Activated gamma-delta T cell treated with anti-CD3 and anti-CD28 coated beads, Interleukin-2, amount 50 U/mL, for 16 hours (primary cell): Measurements from ENCODE around the gene ANGPTL7.
"Not testable (repeated sequence)": the region's sequence is repeated elsewhere in the genome, so short reads cannot be mapped to it uniquely, and the experiment has no call there.

Experiments
- DNase-seq: peaks from one replicate; pipeline ENCODE4 v3.0.0-alpha.2; 2020; ENCODE audit warnings: low read depth

The ANGPTL7 gene

DNA sequence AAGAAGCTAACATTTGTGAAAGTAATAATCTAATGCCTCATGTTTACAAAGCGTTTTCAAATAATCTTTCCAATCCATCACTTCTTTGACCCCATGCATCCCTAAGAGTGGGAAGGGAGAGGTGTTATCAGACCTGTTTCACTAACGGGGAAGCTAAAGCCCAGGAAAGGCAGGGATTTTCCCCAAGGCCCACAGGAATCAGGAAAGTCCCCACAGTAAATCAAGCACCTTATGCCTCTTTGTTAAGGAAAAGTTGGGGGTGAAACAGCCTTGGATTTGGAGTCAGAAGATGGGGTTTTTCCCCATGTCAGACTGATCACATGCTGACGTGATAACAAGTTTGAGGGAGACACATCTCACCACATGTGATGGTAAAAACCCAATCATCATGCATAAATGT, 20.0 kb upstream of the ANGPTL7 start:
- DNase-seq = no peak

- DNase-seq = no peak
These were observed 19.1 kb upstream of the ANGPTL7 start for GRCh38 chr1:11170102-11170501.

- no peak for DNase-seq
These were observed 14.8 kb upstream of the ANGPTL7 start for GRCh38 chr1:11174261-11174942.

DNA sequence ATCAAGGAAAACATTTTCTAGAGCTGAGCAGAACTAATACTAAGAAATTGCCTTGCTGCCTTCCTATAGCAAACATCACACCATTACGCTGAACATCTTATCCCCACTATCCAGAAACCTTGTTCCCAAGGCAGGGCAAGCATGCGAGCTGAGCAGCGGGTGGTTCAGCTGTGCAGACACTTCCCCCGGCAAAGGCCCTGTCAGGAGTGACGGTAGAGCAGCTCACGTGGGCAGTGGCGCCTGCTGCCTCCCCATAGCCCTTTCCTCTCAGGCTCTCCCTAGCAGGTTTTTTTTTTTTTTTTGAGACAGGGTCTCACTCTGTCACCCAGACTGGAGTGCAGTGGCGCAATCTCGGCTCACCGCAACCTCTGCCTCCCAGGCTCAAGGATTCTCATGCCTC, 13.7 kb upstream of the ANGPTL7 start:
- no peak for DNase-seq

- no peak for DNase-seq
These were observed 13.0 kb upstream of the ANGPTL7 start for GRCh38 chr1:11176081-11176706.

DNA sequence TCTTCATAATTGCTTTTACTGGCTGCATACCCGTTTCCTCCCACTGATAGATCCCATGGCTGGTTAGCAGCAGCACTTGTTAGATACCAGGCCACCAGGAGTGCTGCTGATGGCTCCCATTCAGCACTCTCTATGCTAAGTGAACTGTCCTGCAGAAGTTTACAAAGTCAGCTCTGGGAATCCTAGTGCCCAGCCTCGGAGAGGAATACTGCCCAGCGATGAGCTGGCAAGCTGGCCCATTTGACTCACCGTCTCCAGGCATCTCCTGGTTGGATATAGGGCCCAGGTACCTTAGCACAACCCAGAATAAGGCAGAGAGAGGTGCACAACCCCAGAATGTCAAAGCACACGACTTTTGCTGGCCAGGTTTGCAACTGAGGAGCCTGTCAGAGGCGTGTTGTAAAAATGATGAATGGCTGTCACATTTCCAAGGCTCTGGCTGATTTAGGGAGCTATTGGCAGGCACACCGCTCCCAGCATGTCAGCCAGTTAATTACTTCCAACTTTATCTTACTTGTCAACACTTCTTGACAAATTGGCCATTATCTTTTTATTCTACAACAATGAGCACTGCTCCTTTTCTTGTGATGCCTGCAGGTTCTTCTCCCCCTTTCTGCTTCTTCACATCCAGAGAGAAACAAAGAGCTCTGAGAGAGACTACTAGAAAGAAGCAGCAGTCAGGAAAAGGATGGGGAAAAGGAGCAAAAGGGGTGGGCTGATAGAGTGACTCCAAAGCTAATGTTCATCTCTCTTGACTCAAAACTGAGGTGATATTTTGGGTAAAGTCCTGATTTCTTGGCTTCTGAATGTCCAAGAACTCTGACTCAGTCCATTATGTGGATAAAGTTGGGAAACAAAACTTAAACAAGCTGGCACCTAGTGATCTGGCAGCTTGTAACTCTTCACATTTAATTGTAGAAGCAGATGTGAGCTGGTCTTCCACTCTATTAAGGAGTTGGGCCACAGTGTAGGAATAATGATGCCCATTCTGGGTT, 10.8 kb upstream of the ANGPTL7 start:
- no peak for DNase-seq

DNA sequence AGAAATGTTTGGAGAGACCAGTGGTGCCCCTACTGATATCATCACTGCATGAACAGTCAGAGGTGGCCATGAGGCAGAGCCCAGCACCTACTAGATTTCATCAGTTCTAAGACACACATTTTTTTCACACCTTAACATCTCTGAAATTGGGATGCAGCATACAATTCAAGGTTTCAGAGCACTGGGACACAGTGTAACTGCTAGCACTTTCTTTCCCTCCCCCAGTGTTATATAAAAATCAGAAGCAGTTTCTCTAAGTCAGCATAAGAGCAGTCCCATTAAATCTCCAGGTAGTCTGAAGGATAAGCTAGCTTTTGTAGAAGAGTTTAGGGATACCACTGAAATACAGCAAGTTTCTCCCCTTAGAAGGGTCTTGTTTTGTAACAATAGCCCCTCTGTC, 10.0 kb upstream of the ANGPTL7 start:
- no peak for DNase-seq

DNA sequence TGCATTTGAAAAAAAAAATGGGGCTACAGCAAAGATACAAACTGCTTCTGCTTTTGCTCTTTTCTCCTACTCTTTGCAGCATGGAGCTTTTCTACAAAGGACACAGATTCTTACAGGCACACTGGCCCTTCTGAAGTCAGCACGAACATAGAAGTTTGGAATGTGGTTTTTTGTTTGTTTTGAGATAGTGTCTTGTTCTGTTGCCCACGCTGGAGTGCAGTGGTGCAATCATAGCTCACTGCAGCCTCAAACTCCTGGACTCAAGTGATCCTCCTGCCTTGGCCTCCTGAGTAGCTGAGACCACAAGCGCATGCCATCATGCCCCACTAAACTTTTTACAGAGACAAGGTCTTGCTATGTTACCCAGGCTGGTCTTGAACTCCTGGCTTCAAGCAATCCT, 9.4 kb upstream of the ANGPTL7 start:
- DNase-seq = not testable (repeated sequence)

DNA sequence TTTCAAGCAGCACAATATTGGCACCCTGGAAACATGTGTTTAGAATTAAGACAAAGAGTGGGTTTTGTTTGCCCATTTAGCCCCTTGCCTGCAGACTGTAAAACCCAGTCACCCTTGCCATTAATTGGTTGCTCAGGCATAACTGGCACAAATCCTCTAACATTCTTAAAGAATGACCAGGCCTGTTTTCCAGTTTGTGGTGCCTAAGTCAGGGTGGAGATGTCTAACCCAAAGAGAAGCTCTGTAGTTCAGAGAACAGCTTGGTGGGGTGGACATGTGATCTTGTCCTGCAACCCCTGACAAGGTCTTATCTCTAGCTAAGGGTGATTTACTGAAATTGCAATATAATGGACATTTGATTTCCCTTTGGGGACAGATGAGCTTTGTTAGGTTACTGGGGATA, 8.8 kb upstream of the ANGPTL7 start:
- DNase-seq = no peak

DNA sequence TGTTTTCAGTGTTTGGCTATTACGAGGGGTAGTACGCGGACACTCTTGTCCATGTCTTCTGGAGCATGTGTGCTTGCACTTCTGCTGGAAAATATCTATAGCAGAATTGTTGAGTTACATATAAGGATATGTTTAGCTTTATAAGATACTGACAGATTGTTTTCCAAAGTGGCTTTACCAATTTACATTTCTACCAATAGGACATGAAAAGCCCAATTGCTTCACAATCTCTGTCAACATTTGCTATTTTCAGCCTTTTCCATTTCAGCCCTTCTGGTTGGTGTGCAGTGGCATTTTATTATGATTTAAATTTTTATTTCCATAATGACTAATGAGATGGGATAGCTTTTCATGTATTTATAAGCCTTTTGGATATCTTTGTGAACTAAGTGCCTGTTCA, 6.3 kb upstream of the ANGPTL7 start:
- no peak for DNase-seq

DNA sequence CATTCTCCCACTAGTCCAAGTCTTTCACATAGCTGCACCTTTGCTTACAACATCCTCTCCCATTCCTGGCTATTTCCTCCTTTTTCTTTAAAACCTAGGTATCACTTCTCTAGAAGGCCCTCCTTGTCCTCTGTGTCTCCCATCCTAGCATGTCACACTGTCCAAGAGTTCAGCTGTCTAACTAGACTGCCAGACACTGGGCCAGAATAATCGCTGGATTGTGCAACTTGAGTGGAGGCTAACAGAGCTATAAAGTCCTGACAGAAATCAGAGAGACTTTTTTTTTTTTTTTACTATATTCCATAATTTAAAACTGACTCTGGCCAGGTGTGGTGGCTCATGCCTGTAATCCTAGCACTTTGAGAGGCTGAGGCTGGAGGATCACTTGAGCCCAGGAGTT, 4.2 kb upstream of the ANGPTL7 start:
- DNase-seq = no peak

DNA sequence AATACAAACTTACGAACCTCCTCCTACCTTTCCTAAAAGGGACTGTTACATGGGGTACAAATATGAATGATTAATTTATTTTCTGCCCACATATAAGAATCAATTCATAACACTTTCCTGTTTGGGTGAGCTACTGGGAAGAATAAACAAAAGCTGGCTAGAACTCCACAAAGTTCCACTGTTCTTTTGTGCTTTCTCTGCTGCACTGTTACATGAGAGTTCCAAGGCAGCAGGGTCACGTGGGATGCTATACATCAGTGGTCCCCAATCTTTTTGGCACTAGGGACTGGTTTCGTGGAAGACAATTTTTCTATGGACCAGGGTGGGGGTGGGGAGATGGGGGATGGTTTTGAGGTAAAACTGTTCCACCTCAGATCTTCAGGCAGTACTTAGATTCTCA, 2.2 kb upstream of the ANGPTL7 start:
- no peak for DNase-seq

- no peak for DNase-seq
These were observed 1.7 kb upstream of the ANGPTL7 start for GRCh38 chr1:11187494-11187893.

DNA sequence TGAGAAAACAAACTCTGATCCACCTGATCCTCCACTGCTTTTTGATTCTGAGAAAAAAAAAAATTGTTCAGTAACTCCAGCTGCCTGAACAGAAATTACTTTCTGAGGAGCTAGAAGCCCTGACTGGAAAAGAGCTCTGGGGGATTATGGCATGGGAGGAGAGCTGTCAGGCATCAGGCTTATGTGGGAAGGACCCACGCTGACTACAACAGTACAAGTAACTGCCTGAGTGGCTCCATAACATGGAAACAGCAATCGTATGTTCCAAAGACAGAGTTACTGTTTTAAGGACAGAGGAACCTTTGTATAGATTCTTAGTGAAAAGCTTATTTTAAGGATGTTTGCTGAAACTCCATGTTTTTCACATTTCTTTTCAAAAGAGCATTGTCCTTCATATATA, 1.2 kb upstream of the ANGPTL7 start:
- DNase-seq = no peak

- DNase-seq = no peak
These were observed 774 bp upstream of the ANGPTL7 start for GRCh38 chr1:11188381-11188780.

DNA sequence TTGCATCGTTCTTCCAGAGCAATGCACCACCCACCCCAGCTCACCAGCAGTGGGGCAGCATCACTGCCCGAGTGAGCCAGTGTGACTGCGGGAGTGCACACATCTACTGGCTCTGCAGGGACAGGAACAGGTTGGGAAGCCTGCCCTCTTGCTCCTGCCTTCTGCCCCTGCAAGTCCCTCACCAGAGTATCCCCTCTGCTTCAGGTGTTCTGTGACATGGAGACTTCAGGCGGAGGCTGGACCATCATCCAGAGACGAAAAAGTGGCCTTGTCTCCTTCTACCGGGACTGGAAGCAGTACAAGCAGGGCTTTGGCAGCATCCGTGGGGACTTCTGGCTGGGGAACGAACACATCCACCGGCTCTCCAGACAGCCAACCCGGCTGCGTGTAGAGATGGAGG, 4.2 kb downstream of the ANGPTL7 start:
- DNase-seq = no peak

DNA sequence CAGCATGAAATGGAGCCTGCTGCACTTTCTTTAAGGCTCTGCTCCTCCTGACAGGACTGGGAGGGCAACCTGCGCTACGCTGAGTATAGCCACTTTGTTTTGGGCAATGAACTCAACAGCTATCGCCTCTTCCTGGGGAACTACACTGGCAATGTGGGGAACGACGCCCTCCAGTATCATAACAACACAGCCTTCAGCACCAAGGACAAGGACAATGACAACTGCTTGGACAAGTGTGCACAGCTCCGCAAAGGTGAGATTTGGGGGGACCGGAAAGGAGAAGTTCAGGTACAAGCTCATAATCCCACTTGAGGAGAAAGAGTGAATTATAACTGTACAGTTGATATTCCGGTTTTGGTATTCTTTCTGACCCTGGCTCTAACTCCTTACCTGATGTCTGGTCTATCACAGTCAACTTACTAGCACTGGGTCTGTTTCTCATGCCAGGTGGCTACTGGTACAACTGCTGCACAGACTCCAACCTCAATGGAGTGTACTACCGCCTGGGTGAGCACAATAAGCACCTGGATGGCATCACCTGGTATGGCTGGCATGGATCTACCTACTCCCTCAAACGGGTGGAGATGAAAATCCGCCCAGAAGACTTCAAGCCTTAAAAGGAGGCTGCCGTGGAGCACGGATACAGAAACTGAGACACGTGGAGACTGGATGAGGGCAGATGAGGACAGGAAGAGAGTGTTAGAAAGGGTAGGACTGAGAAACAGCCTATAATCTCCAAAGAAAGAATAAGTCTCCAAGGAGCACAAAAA, 5.4 kb downstream of the ANGPTL7 start:
- no peak for DNase-seq

DNA sequence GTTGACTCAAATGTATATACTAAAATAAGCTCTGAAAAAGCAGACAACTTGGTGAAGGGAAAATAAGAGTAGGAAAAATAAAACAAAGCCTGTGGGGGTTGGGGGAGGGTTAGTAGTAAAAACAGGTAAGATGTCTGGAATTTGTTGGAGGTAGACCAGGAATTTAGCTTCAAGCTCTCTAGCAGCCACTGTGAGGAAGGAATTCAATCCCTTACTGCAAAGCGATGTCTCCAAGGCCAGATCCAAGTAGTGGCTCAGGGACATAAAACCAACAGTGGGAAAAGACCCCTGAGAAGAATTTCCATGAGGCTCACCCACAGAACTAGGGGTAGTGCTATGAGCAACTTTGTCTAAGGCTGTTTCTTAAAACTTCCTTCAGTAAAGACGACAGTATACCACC, 7.8 kb downstream of the ANGPTL7 start:
- DNase-seq = no peak

GRCh38 chr1:11197359-11197758, 8.2 kb downstream of the ANGPTL7 start:
- DNase-seq = no peak

- DNase-seq = no peak
These were observed 9.1 kb downstream of the ANGPTL7 start for GRCh38 chr1:11198257-11198656.

DNA sequence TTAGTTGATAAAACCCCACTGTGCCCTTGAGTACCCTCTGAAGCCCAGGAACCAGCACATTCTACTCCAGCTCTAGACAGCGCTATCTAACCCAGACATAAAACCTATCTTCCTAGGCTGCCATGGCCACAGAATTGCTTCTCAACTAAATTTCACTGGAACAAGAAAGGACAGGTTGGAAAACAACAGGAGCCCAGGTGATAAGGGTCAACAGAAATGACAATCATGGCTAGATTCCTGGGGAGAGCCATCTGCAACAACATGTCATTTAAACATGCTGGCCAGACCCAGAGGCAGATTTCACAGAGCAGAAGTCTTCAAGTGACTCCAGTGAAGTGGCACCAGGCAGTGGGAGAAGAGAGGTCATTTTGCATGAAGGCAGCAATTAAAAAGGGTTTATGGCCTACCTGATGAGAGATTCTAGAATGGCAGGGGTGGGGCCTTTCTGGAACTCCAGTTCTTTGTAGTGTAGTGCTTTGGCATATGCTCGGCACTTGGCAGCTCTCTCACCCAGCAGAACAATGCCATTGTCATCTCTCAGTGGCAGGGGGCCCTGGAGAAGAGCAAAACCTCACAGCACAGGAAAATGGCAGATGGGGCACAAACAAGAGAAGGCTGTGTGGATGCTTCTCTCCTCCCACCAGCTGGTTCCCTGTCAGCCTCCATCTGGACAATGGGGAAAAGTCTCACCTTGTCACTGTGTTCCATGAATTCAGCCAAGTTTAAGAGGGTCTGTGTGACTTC, 9.9 kb downstream of the ANGPTL7 start:
- no peak for DNase-seq
